Lower leg skin (tissue), 4 donors: ENCODE measurements around the gene PLCH1. TPM values are rescaled to one million over a fixed set of nuclear protein-coding genes. Genes with fewer than 3 reads are reported as not detected.

Experiments
- total RNA-seq, 4 donors: library from RNA; depleted of rRNA; stranded (reverse); fragments of >200 nt; gene quantifications; one replicate each; pipeline ENCODE4 v1.1.0, GENCODE V29; 2016

Gene PLCH1
- total RNA-seq, 4 donors from 2014 or later = 0.55 to 1.2 (median 0.79) TPM

Other genes with a start within 250 kb of the PLCH1 start
- 1 to 10 TPM in 3 of 4 donors, under 1 TPM in 1; 0.59 to 2.6 (median 2.0) TPM for gene C3orf33, start 61.2 kb upstream of the PLCH1 start, total RNA-seq
- gene SLC33A1, start 109.4 kb upstream of the PLCH1 start, total RNA-seq = 10 to 100 TPM; 19.4 to 26.3 (median 20.8) TPM
- 10 to 100 TPM; 30.0 to 46.4 (median 37.6) TPM for gene GMPS, start 125.6 kb upstream of the PLCH1 start, total RNA-seq